Stomach (tissue), 4 donors: ENCODE data around the gene THSD4.

Experiments
- EP300 ChIP-seq: sonication (generic); formaldehyde crosslinking; IDR thresholded peaks from one replicate; pipeline ENCODE4 v1.6.1; 2017; ENCODE audit warnings: antibody characterized with exemption
- POLR2A ChIP-seq, 4 donors: fragments of 450-650 bp; IDR thresholded peaks; one replicate each; pipeline ENCODE4 v1.6.1; 2016; ENCODE audit warnings: antibody characterized with exemption in 4 of 4, control low read depth in 2 of 4, mild to moderate bottlenecking in 1 of 4, moderate library complexity in 1 of 4
- TF ChIP-seq, protein P1 (sequence below), 7 experiments: fragments of 450-650 bp in 4 of 7; fragments of 200-600 bp in 3 of 7; sonication (generic) in 3 of 7; IDR thresholded peaks; one replicate each; pipeline ENCODE4 v1.5.1; 2016 to 2019; ENCODE audit warnings: antibody characterized with exemption in 7 of 7, control low read depth in 2 of 7, mild to moderate bottlenecking in 1 of 7

DNA sequence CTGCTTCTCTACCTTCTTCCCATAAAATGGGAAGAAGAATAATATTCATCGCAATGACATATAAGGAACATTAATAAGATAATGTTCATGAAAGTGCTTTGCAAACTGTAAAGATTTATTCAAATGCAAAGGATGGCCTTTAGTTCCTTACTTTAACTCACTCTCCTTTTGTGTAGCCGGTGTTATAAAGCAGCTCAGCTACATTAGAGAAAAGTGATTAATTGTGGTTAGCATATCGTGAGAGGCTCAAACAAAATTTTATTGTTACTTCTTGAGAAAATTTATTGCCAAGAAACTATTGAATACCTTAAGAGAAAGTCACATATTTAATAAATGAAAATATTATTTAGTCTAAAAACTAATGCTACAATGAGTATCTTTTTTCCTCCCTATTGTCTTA lies 444.3 kb downstream of the THSD4 start:
- TF ChIP-seq EP300: no peak
- TF ChIP-seq POLR2A (IDR thresholded peaks at IDR 0.05): no peak
- TF ChIP-seq, protein P1, sequence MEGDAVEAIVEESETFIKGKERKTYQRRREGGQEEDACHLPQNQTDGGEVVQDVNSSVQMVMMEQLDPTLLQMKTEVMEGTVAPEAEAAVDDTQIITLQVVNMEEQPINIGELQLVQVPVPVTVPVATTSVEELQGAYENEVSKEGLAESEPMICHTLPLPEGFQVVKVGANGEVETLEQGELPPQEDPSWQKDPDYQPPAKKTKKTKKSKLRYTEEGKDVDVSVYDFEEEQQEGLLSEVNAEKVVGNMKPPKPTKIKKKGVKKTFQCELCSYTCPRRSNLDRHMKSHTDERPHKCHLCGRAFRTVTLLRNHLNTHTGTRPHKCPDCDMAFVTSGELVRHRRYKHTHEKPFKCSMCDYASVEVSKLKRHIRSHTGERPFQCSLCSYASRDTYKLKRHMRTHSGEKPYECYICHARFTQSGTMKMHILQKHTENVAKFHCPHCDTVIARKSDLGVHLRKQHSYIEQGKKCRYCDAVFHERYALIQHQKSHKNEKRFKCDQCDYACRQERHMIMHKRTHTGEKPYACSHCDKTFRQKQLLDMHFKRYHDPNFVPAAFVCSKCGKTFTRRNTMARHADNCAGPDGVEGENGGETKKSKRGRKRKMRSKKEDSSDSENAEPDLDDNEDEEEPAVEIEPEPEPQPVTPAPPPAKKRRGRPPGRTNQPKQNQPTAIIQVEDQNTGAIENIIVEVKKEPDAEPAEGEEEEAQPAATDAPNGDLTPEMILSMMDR (IDR thresholded peaks at IDR 0.05): no peak
